Dedifferentiated amniotic fluid mesenchymal stem cell (primary cell): ENCODE data around the gene ARRDC1.
"Not testable (repeated sequence)": the region's sequence is repeated elsewhere in the genome, so short reads cannot be mapped to it uniquely, and the experiment has no call there.

Experiments used
- DNase-seq: peaks from one replicate; pipeline ENCODE4 v3.0.0-alpha.2; 2016; ENCODE audit errors: extremely low spot score

The ARRDC1 gene

DNA sequence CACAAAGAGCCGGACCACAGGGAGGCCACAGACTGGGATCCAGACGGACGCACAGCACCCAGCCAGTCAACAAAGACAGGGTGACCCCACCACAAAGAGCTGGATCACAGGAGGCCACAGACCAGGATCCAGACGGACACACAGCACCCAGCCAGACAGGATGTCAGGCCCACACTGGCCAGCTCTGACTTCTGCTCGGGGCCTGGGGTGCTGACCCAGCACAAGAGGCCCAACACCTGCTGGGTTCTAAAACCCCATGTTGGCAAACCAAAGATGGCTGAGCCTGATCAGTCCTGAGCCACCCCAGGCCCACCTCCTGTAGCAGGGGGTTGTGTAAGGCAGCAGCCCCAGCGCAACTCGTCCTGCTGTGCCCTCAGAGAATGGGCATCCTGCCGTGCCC, 21.5 kb upstream of the ARRDC1 start:
- no peak for DNase-seq

DNA sequence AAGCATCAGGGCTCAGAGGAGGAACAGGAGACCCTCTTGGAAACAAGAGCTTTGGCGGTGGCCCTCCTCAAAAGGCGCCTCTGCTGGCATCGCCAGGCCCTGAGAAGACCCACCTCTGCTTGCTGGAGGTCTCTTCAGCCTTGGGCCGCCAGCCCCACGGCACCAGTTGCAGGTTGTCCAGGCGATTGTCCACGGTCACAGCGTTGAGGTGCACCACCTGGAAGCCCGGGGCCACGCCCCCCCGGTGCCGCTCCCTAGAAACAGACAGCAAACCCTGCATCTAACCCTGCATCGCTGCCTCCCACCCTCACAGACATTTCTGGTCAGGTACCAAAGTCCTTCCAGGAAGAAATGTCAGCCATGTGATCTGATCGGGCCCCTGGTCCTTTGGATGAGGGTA, 18.6 kb upstream of the ARRDC1 start:
- DNase-seq = no peak

DNA sequence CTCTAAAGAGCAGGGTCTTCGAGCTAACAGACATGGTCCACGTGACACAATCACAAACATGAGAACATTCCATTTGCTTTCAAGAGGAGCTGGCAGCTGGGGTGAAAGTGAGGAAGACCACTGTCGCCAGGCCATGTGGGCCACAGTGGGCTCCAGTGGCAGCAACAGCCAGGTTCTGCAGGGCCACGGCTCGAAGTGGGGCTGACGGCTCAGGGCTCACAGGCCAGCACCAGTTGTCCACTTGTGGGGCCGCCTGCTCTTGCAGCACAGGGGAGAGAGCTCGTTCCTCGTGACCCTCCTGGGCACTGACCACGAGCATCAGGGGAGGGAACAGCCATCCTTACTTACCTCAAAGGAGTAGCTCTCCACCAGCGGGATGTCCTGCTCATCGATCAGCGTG, 17.2 kb upstream of the ARRDC1 start:
- peak; percentile 10 for DNase-seq

DNA sequence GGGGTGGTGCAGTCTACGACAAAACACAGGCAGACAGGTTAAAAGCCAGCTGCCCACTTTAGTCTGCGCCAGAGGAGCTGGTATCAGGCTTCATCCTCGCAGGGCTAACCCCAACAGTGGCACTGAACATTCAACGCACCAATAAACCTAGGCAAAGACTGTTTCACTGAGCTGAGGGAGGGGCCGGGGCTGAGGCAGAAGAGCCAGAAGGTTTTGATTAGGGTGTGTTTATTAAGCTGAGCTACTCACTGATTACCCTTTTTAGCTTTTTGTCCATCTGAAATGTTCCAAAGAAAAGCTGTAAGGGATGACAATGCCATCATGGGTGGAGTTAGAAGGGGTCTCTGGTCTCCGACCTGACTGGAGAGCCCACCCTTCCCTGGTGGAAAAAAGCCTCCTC, 16.6 kb upstream of the ARRDC1 start:
- DNase-seq = peak; percentile 12

DNA sequence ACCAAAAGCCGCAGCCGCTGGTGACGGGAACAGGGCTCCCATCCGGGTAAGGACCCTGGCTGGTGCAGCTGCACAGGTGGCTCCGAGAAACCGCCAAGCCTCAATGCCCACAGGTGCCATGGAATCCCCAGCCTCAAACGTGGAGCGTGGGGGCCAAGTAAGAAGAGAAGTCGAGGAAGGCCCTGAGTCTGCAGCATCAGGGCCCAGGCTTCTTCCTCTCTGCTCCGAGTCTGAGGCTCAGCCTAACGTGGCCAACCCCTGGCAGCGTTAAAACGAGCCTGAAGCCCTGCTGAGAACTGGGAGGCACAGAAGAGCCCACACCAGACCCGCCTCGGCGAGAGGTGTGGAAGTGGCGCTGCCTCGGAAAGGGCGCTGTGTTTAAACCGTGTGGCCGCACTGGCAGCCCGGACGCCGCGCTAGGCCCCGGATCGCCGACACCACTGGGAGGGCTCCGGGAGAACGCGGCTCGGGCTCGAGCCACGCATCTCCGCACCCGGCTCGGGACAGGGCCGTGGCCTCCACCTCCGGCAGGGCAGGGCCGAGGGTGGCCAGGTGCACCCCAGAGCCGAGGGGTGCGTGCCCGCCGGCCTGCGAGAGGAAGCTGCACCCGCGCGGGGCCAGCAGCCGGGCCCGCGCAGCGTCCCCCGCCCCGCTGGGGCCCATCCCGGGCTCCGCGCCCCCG, 15.9 kb upstream of the ARRDC1 start:
- DNase-seq = no peak

DNA sequence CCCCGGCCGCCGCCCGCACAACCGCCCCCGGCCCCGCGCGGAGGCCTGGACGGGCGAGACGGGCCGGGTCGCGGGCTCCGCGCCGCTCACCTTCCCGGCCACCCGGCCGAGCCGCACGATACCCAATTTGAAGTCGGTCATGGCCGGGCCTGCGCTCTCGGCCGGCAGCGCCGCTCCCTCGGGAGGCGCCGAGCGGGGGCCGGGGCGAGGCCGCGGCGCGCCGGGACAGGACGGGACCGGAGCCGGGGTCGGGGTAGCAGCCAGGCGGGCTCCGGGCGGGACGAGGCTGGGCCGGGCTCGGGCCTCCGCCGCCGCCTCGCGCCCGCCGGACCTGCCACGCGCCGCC, 15.4 kb upstream of the ARRDC1 start:
- no peak for DNase-seq

DNA sequence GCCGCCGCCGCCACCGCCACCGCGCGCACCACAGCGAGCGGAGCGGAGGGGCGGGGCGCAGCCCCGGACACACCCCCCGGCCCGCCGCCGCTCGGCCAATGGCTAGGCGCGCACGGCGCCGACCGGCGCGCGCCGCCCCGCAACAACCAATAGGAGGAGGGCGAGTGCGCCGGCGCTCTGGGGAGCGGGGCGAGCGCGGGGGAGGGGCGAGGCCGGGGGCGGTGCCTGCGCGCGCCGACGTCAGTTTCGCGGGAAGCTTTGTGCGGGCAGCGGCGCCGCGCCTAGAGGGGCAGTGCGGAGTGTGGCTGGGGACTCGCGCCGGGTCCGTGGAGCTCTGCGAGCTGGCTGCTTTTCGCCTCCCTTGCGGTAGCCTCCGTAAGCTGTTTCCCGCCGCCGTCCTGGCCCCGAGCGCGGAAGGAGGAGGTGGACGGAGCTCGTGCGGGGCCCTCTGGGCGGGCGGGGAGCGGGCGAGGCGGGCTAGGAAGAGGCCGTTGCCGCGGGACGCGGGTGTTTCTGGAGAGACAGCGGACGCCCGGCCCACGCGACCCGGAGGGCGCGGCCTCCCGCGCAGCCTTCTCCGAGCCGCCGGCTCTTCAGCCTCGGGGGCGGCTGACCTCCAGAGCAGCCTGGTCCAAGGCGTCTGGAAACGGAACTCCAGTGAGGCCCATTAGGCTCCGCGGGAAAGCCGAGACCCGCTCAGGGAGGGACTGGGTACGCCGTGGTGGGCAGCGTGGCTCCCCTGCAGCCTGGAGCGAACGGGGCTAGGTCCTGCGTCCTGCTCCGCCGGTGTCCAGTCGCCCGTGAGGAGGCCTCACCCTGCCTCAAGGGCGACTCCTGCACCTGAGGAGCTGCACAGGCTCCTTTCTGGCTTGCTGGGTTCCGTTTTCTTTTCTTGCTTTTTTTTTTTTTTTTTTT, 14.8 kb upstream of the ARRDC1 start, which contains the start of gene ZMYND19:
TSS of gene ZMYND19 (minus strand) at position 44 of the 915 bp plus-strand sequence. CDS start 249 bp downstream, outside the sequence.
- peak; percentile 77 for DNase-seq

DNA sequence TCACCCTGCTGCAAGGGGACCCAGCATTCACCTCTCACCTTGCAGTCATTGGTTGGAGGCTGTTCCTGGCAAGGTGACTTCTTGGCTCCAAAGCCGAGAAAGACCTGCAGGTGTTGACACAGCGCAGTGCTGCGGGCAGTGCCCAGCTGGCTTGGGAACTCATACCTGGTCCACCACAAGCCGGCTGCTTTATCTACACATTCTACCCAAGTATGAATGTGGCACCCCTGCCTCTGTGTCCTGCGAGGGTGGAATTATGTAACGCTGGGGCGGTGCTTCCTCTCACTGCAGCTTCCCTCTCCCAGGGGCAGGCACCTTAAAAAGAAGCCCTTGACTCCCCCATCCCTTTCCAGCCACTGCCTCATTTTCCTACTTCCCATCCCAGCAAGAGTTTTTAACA, 12.7 kb upstream of the ARRDC1 start:
- DNase-seq = no peak

DNA sequence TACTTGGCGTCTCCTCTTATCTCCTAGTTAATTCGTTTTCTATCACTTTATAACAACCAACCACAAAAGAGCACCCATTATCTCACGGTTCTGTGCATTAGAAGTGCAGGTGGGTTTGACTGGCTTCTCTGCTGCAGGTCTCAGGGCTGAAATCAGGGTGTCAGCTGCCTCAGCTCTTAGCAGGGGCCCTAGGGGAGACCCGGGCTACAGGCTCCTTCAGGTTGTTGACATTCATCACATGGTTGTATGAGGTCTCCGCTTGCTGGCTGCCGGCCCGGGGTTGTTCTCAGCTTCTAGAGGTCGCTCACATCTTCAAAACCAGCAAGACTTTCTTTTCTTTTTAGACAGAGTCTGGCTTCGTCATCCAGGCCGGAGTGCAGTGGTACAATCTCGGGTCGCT, 12.3 kb upstream of the ARRDC1 start:
- DNase-seq = no peak

DNA sequence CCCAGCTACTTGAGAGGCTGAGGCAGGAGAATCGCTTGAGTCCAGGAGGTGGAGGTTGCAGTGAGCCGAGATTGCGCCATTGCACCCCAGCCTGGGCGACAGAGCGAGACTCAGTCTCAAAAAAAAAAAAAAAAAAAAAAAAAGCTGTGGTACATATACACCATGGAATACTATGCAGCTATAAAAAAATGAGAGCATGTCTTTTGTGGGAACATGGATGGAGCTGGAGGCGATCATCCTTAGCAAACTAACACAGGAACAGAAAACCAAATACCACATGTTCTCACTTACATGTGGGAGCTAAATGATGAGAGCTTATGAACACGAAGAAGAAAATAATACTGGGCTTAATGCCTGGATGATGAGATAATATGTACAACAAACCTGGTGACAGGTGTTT, 8.9 kb upstream of the ARRDC1 start:
- not testable (repeated sequence) for DNase-seq

DNA sequence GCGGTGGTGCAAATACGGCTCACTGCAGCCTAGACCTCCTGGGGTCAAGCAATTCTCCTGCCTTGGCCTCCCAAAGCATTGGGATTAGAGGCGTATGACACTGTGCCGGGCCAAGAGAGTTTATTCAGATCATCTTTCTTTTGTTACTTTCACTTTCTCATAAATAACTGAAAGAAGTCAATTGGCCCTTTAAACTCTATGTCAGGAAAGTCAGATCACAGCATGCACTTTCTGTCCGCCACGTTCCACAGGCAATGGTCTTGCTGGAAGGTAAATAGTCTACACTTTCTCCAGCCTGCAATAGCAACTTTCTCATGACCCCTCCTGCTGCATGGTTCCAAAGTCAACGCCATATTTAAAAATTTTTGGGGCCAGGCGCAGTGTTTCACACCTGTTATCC, 6.5 kb upstream of the ARRDC1 start:
- no peak for DNase-seq

DNA sequence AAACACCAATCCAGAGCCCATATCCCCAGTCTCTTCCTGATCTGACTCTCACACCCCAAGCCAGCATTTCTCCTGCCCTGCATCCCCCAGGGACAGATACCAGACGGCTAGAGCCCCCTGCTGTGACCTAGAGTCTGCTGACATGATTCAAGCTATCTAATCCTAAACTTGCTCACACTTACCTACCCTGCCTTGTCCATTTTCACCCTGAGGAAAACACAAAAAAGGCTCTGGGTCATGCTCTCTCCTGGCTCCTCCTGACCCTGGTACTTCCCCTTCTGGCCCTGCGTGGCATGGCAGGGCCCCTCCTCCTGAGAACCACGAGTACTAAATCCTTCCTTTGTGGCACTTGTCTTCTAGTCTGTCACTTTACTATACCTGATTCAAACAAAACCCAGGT, 2.8 kb upstream of the ARRDC1 start:
- DNase-seq = no peak

DNA sequence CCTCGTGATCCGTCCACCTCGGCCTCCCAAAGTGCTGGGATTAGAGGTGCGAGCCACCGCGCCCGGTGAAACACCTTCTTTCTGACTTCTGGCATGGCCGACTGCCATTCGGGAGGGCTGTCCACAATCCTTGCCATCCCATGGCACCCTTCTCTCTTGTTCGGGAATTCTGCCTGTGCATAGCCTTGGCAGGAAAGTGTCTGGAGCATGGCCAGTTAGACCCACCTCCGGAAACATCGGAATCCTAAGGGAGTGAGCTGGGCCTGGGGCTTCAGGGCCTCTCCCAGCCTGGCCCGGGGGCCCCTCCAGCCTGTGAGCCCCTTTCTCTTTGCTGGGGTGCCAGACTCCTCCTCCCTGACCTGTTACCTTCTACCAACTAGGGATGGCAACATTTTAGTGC, 1.6 kb upstream of the ARRDC1 start:
- DNase-seq = no peak

DNA sequence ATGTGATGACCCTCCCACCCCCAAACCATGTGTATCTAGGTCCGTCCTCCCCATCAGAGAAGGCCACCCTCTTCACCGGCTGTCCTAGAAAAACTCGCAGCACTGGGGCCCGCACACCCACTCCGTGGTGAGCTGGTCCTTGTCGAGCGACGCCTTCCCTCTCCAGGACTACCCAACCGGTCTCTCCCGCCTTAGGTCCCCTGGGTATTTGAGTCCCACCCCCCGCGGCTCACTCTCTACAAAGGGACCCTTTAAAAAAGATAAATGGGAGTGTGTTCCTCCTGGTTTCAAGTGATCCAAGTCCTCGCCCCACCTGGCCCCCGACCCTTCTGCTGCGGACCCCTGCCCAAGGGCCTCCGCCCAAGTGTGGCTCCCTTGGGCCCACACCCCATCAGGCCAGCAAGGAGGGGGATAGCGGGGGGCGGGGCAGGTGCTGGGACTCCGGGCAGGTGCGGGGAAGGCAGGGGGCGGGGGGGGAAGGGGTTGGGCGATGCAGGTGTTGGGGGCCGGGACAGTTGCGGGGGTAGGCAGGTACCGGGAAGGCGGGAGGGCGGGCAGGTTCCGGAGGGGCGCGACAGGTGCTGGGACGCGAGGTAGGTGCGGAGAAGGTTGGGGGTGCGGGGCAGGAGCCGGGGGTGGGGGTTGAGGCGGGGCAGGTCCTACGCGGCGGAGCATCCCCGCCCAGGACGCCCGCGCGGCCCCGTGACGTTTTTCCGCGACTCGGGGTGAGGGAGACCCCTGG, 970 bp upstream of the ARRDC1 start:
- no peak for DNase-seq

DNA sequence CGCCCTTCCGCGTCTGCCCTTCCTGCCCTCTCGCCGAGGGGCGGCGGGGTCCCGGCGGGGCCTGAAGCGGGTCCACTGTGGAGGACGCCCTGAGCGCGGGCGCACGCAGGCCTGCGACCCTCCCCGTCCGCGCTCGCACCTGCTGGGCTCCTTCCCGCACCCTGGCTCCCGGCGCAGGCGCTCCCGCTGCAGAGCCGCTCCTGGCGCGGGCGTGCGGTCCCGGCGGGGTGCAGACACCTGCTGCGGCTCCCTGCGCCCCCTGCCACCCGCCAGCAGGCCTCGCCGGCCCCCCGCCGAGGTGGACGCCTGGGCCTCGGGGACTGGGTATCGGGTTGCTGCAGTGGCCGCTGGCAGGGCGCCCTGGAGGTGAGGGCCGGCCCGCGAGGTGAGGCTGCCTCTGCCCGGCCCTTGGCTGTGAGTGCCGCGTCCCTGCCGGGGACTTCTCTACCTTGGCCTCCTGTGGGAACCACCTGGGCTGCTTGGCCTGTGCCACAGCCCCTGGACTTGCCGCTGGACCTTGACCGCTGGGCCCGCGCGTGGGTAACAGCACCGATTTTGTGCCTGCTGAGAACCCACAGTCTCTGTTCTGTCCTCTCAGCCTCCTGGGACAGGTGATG, 627 bp downstream of the ARRDC1 start:
- no peak for DNase-seq

DNA sequence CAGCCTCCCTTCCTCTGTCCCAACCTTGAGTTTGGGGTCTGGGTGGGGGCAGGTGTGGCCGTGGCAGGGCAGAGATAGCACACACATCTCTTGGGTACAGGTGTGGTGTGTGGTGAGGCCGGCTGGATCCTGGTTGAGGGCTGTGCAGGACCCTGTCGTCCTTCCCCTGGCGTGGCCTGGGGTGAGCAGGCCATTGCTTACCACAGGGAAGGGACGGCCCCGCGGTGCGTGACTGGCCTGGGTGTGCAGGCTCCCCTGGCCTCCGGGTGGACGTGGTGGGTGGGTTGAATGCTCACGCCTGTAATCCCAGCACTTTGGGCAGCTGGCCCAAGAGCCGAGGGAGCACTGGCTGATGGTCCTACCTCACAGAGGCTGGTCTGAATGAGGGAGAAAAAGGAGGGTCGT, 1.2 kb downstream of the ARRDC1 start:
- no peak for DNase-seq

DNA sequence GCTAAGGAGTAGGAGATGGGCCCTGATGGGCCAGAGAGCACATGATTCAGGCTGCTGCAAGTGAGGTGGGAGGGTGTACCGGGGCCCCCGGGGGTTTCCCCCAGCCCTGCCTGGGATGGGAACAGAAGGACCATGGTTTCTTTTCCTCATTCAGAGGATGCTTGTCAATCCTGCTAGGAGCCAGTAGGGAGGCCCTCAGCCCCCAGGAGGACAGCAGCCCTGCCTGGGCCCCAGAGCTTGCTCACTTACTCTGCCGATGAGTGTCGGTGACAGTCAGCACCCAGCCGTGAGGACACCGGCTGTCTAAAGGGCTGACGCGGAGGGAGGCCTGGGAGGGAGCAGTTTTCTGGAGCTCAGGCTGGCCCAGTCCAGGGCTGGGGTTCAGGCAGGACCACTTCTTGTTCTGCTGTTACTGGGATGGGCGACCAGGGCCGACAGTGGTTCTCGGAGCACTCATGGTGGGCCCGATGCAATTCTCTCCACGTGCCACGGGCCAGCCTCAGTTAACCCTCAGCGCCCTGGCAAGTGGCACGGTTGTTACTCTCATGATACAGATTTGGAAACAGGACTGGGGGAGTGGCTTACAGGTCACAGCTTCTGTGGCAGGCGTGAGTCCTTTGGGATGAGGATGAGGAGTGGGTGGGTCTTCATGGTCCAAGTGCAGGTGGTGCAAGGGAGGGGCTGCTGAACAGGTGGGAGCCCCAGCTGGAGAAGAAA, 1.8 kb downstream of the ARRDC1 start:
- no peak for DNase-seq

DNA sequence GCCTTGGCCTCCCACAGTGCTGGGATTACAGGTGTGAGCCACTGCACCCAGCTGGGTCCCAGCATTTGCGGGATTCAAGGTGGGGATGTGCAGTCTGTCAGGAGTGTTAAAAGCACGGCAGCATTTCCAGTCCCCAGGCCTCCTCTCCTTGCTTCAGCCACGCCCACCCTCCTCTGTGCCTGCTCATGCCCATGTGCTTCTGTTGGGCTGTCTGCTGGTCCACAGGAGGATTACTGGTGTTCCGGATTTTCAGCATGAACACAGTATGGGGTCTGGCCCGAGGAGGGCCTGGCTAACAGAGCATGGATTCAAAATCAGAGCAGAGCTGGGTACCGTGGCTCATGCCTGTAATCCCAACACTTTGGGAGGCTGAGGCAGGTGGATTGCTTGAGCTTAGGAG, 5.5 kb downstream of the ARRDC1 start:
- no peak for DNase-seq

DNA sequence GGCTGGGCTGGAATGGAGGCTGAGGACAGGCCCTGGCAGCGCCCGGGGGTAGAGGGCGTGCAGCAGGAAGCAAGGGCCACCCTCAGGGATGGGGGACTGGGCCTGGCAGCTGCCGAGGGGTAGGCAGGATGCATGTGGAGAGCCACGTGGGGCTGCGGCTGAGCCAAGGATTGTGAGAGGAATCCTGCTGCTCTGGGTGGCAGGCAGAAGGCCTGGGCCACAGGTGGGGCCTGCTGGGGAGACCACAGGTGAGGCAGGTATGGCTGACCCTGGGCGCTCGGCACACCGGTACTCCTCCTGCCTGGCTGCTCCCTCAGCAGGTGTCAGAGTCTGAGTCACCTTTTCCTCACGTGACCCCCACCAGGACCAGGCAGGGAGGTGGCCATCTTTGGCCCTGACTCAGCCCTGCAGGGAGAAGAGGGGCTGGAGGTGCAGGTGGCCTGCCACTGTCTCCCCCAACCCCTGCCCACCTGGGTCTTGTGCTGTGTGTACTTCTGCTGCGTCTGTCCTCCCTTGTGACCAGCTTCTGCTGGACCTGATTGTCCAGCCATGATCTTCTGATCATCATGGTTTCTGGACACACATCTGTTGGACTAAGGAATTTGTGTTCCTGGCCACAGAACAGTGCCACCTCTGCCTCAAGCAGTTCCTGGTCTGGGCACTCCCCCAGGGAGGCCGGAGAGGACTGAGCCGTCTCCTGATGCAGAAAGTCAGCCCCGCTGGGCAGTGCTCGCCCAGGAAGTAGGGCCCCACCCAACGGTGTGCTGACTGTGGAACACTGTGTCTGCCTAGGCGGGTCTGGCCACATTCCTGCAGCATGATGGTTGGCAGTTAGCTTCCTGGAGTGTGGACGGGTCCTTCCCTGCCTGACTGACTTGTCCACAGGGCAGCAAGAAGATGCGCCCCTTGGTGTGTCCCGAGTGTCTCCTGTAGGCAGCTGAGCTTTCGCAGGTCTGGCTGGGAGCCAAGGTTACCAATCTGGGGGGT, 6.4 kb downstream of the ARRDC1 start:
- DNase-seq = peak; percentile 37

DNA sequence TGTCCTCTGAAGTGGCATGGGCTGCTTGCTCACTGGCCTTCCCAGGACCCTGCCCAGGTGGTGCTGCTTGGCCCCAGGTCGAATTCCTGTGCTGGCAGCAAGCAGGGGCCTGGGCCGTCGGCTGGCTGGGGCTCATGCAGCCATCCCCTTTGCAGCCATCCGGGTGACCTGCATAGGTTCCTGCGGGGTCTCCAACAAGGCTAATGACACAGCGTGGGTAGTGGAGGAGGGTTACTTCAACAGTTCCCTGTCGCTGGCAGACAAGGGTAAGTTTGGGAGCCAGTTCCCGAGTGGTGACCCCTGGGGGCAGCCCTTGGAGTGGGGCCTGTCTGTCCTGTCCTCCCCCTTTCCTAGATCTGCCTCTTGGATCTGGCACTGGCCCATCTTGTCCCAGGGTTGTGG, 7.3 kb downstream of the ARRDC1 start:
- DNase-seq = no peak
